Breast epithelium (tissue), 3 donors: ENCODE measurements around the gene ATP11C.

Experiments used
- CTCF ChIP-seq, 3 donors: fragments of 450-650 bp; IDR thresholded peaks; one replicate each; pipeline ENCODE4 v1.5.1; 2016 to 2017; ENCODE audit warnings: antibody characterized with exemption in 3 of 3, mild to moderate bottlenecking in 3 of 3, moderate library complexity in 3 of 3
- POLR2A ChIP-seq: fragments of 450-650 bp; IDR thresholded peaks from one replicate; pipeline ENCODE4 v1.6.1; 2016; ENCODE audit warnings: antibody characterized with exemption, mild to moderate bottlenecking, moderate library complexity
- POLR2AphosphoS5 ChIP-seq, 3 donors: sonication (generic); formaldehyde crosslinking; IDR thresholded peaks; one replicate each; pipeline ENCODE4 v1.6.1; 2017; ENCODE audit warnings: antibody characterized with exemption in 3 of 3

DNA sequence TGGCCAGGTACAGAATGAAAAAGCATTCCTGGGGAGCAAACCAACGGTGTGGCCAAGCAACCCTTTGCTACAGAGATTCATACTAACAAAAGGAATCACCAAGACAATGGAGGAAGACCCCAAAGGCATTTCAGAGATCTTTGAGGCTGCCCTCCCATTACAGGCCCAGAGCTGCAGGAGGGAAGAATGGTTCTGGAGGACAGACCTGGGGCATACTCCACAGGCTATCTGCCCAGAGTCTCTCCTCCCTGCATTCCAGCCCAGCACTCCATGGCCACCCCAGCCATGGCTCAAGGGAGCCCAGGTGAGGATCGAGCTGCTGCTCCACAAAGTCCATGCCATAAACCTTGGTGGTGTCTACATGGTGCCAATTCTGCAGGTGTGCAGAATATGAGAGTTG, 81.9 kb downstream of the ATP11C start:
- TF ChIP-seq CTCF (IDR thresholded peaks at IDR 0.05) (no peak), POLR2AphosphoS5 (IDR thresholded peaks at IDR 0.05) (no peak), POLR2A (no peak)
